HG02870 (cell line): ENCODE measurements around the gene CDH5.

Source experiments
- ATAC-seq: cut with Tn5 transposase; IDR thresholded peaks from one replicate; pipeline ENCODE4 v1.9.1; 2021; ENCODE audit warnings: mild to moderate bottlenecking, moderate library complexity; ENCODE audit not compliant: unreplicated experiment

Gene CDH5

GRCh38 chr16:66389256-66390176, 23.0 kb downstream of the CDH5 start:
- ATAC-seq, result no peak

GRCh38 chr16:66390346-66391108, 24.0 kb downstream of the CDH5 start:
- no peak for ATAC-seq

GRCh38 chr16:66391726-66392670, 25.5 kb downstream of the CDH5 start:
- no peak for ATAC-seq

- ATAC-seq, result no peak
These were observed 29.5 kb downstream of the CDH5 start for GRCh38 chr16:66395806-66396555.

- ATAC-seq, result no peak
These were observed 31.4 kb downstream of the CDH5 start for GRCh38 chr16:66397736-66398433.

GRCh38 chr16:66399031-66399430, 32.5 kb downstream of the CDH5 start:
- no peak for ATAC-seq

- no peak for ATAC-seq
These were observed 33.4 kb downstream of the CDH5 start for GRCh38 chr16:66399930-66400329.

- ATAC-seq, result no peak
These were observed 34.3 kb downstream of the CDH5 start for GRCh38 chr16:66400503-66401380.

- no peak for ATAC-seq
These were observed 35.1 kb downstream of the CDH5 start for GRCh38 chr16:66401610-66402009.

- no peak for ATAC-seq
These were observed 35.7 kb downstream of the CDH5 start for GRCh38 chr16:66402166-66402565.

GRCh38 chr16:66402591-66403230, 36.2 kb downstream of the CDH5 start:
- ATAC-seq, result no peak

- ATAC-seq, result no peak
These were observed 37.1 kb downstream of the CDH5 start for GRCh38 chr16:66403531-66404145.

- no peak for ATAC-seq
These were observed 38.7 kb downstream of the CDH5 start for GRCh38 chr16:66405057-66405783.

- ATAC-seq, result peak; percentile 80
These were observed 40.2 kb downstream of the CDH5 start for GRCh38 chr16:66406534-66407221.

- peak; percentile 31 for ATAC-seq
These were observed 41.9 kb downstream of the CDH5 start for GRCh38 chr16:66408163-66409048.
